Activated CD8-positive, alpha-beta T cell treated with anti-CD3 and anti-CD28 coated beads for 36 hours (primary cell): Measurements from ENCODE around the gene TACSTD2. TPM values are rescaled to one million over a fixed set of nuclear protein-coding genes. Genes with fewer than 3 reads are reported as not detected.
"Not testable (repeated sequence)": the region's sequence is repeated elsewhere in the genome, so short reads cannot be mapped to it uniquely, and the experiment has no call there.

Source experiments
- ATAC-seq: fragments of 200-7000 bp; cut with Tn5 transposase; one replicate; pipeline ENCODE4 v1.10.0; 2021; ENCODE audit warnings: mild to moderate bottlenecking, moderate library complexity
- CTCF ChIA-PET: fragments of 350-600 bp; sonication (Branson Sonifier 250); formaldehyde crosslinking; loops from one replicate; lab custom pipeline; 2021; ENCODE audit warnings: antibody characterized with exemption; lab: Charles Lee
- POLR2A ChIA-PET: fragments of 350-600 bp; sonication (Branson Sonifier 250); formaldehyde crosslinking; loops from one replicate; lab custom pipeline; 2021; ENCODE audit warnings: antibody characterized with exemption; lab: Charles Lee
- DNase-seq: peaks from one replicate; pipeline ENCODE4 v3.0.0-alpha.2; 2020
- H3K27ac Mint-ChIP-seq: one replicate; pipeline ENCODE4 v1.8.0; 2021; ENCODE audit warnings: mild to moderate bottlenecking, mixed read lengths
- H3K27me3 Mint-ChIP-seq: one replicate; pipeline ENCODE4 v1.8.0; 2021; ENCODE audit warnings: mixed read lengths
- H3K36me3 Mint-ChIP-seq: one replicate; pipeline ENCODE4 v1.8.0; 2021; ENCODE audit warnings: low read depth, mixed read lengths
- H3K4me1 Mint-ChIP-seq: one replicate; pipeline ENCODE4 v1.8.0; 2021; ENCODE audit warnings: low read depth, mixed read lengths
- H3K4me3 Mint-ChIP-seq: one replicate; pipeline ENCODE4 v1.8.0; 2021; ENCODE audit warnings: mild to moderate bottlenecking, moderate library complexity, mixed read lengths
- H3K9me3 Mint-ChIP-seq: one replicate; pipeline ENCODE4 v1.8.0; 2021; ENCODE audit warnings: mixed read lengths
- intact Hi-C: fragments of 100-400 bp; cut with micrococcal nuclease; formaldehyde crosslinking; loops from one replicate; pipeline ENCODE4 v1.10.0; 2022
- total RNA-seq, 2 experiments: library from RNA; stranded (reverse); gene quantifications; one replicate each; pipeline ENCODE4 v1.2.3, GENCODE V29; 2021
- TF ChIP-seq, protein P1 (sequence below): fragments of 200-600 bp; IDR thresholded peaks from one replicate; pipeline ENCODE4 v1.8.0; 2022; ENCODE audit warnings: antibody characterized with exemption, mild to moderate bottlenecking

Gene TACSTD2
- total RNA-seq, 2 experiments from 2014 or later: 0.68 to 0.92 TPM

GRCh38 chr1:58561633-58562032 lies 15.4 kb downstream of the TACSTD2 start:
- CTCF ChIA-PET: interaction anchor here (1.4 kb wide), 1 partner anchor 15 kb away, joined by 3 read pairs; the partner anchor contains the start of gene OMA1
- Mint-ChIP-seq H3K27ac (no peak overlapping the region), H3K9me3 (no peaks in the 10 kb centered on the region), H3K4me3 (no peak overlapping the region), H3K36me3 (no peaks in the 10 kb centered on the region), H3K4me1 (no peaks in the 10 kb centered on the region), H3K27me3 (peaks cover 27% of the 10 kb centered on the region)
- POLR2A ChIA-PET: interaction anchor here (0.7 kb wide), 1 partner anchor 1999 kb away, joined by 3 read pairs; no protein-coding TSS in a partner anchor
- intact Hi-C loops: no loop called here
- TF ChIP-seq, protein P1, sequence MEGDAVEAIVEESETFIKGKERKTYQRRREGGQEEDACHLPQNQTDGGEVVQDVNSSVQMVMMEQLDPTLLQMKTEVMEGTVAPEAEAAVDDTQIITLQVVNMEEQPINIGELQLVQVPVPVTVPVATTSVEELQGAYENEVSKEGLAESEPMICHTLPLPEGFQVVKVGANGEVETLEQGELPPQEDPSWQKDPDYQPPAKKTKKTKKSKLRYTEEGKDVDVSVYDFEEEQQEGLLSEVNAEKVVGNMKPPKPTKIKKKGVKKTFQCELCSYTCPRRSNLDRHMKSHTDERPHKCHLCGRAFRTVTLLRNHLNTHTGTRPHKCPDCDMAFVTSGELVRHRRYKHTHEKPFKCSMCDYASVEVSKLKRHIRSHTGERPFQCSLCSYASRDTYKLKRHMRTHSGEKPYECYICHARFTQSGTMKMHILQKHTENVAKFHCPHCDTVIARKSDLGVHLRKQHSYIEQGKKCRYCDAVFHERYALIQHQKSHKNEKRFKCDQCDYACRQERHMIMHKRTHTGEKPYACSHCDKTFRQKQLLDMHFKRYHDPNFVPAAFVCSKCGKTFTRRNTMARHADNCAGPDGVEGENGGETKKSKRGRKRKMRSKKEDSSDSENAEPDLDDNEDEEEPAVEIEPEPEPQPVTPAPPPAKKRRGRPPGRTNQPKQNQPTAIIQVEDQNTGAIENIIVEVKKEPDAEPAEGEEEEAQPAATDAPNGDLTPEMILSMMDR: no peak
- DNase-seq (no peak), ATAC-seq (no peak)

GRCh38 chr1:58555393-58555792 lies 21.7 kb downstream of the TACSTD2 start:
- intact Hi-C loops: no loop called here
- Mint-ChIP-seq H3K4me1 (no peaks in the 10 kb centered on the region), H3K9me3 (no peaks in the 10 kb centered on the region), H3K36me3 (no peaks in the 10 kb centered on the region), H3K27me3 (peaks cover 13% of the 10 kb centered on the region), H3K4me3 (no peak overlapping the region), H3K27ac (no peak overlapping the region)
- no peak for ATAC-seq
- no peak for DNase-seq
- POLR2A ChIA-PET: no interaction called here
- CTCF ChIA-PET: no interaction called here
- TF ChIP-seq, protein P1: no peak

- DNase-seq (no peak), ATAC-seq (no peak)
- Mint-ChIP-seq H3K27me3 (peaks cover 5% of the 10 kb centered on the region), H3K4me1 (peaks cover 6% of the 10 kb centered on the region), H3K4me3 (no peak overlapping the region), H3K36me3 (no peaks in the 10 kb centered on the region), H3K27ac (no peak overlapping the region), H3K9me3 (no peaks in the 10 kb centered on the region)
- TF ChIP-seq, protein P1: no peak
- CTCF ChIA-PET: interaction anchor here (1.0 kb wide), 1 partner anchor 35 kb away, joined by 4 read pairs; no protein-coding TSS in a partner anchor
- intact Hi-C loops: no loop called here
- POLR2A ChIA-PET: no interaction called here
Measured at GRCh38 chr1:58551186-58552140, 25.6 kb downstream of the TACSTD2 start.

GRCh38 chr1:58549291-58549690 lies 27.8 kb downstream of the TACSTD2 start:
- ATAC-seq, H3K27me3 Mint-ChIP-seq: not testable (repeated sequence)

DNA sequence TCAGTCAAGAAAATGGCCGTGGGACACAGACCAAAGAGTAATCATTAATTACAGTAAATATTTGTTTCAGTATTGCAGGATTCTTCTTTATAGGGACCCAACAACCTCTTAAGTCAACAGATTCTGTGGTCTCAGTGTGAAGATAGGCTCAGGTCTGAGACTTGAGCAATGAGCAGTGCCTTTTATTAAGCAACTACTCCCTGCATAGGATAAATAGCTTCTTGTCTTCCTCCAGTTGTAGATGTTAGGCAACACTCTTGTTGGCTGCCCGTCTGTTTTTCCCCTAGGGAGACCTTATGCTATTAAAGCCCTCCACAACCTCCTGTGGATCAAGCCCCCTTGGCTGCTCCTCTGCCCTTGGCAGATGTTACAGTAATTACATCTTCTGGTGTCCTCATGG lies 28.7 kb downstream of the TACSTD2 start:
- ATAC-seq: no peak
- POLR2A ChIA-PET: no interaction called here
- H3K4me3 Mint-ChIP-seq: no peak overlapping the region
- DNase-seq: no peak
- CTCF ChIA-PET: interaction anchor here (1.5 to 6.3 kb wide), 4 partner anchors 13 to 110 kb away, joined by 3 to 107 read pairs (median 18); no protein-coding TSS in a partner anchor
- no peak overlapping the region for H3K27ac Mint-ChIP-seq
- intact Hi-C loops: no loop called here
- no peaks in the 10 kb centered on the region for H3K36me3 Mint-ChIP-seq
- H3K9me3 Mint-ChIP-seq: no peaks in the 10 kb centered on the region
- peaks cover 3% of the 10 kb centered on the region for H3K27me3 Mint-ChIP-seq
- TF ChIP-seq, protein P1: no peak
- peaks cover 16% of the 10 kb centered on the region for H3K4me1 Mint-ChIP-seq

More at GRCh38 chr1:58549291-58549690, 27.8 kb downstream of the TACSTD2 start:
- POLR2A ChIA-PET, DNase-seq, H3K36me3 Mint-ChIP-seq, intact Hi-C loops, H3K9me3 Mint-ChIP-seq, H3K4me3 Mint-ChIP-seq, H3K27ac Mint-ChIP-seq: not testable (repeated sequence)
- H3K4me1 Mint-ChIP-seq: peaks cover 14% of the 10 kb centered on the region
- CTCF ChIA-PET: interaction anchor here (1.5 to 6.3 kb wide), 3 partner anchors 33 to 109 kb away, joined by 3 to 107 read pairs (median 5); no protein-coding TSS in a partner anchor
